ENCODE data around the gene CEMIP2. TPM values are rescaled to one million over a fixed set of nuclear protein-coding genes. Genes with fewer than 3 reads are reported as not detected.

Gene CEMIP2
- total RNA-seq, 4 donors from 2014 or later = 7.4 to 50.7 (median 30.5) TPM

GRCh38 chr9:71756753-71757152 is 11.6 kb downstream of the CEMIP2 start:
- Histone ChIP-seq H3K4me3 (no peak overlapping the region), H3K36me3 (no peaks in the 10 kb centered on the region), H3K27me3 (no peaks in the 10 kb centered on the region), H3K4me1 (no peaks in the 10 kb centered on the region), H3K9me3 (no peaks in the 10 kb centered on the region), H3K27ac (no peak overlapping the region)
- TF ChIP-seq CTCF (IDR thresholded peaks at IDR 0.05) = no peak
- TF ChIP-seq POLR2A (IDR thresholded peaks at IDR 0.05) = no peak
- intact Hi-C loops (cut with DNase I; ENCODE audit: low total_unique reads) = no loop called here
- DNase-seq = no peak

GRCh38 chr9:71755869-71756268 is 12.4 kb downstream of the CEMIP2 start:
- Histone ChIP-seq H3K27me3 (no peaks in the 10 kb centered on the region), H3K4me1 (no peaks in the 10 kb centered on the region), H3K27ac (no peak overlapping the region), H3K4me3 (no peak overlapping the region), H3K36me3 (no peaks in the 10 kb centered on the region), H3K9me3 (no peaks in the 10 kb centered on the region)
- intact Hi-C loops (cut with DNase I; ENCODE audit: low total_unique reads) = no loop called here
- no peak for DNase-seq
- TF ChIP-seq POLR2A (IDR thresholded peaks at IDR 0.05) (no peak), CTCF (IDR thresholded peaks at IDR 0.05) (no peak)

GRCh38 chr9:71755230-71755629 is 13.1 kb downstream of the CEMIP2 start:
- TF ChIP-seq POLR2A (IDR thresholded peaks at IDR 0.05) (no peak), CTCF (IDR thresholded peaks at IDR 0.05) (no peak)
- Histone ChIP-seq H3K9me3 (no peaks in the 10 kb centered on the region), H3K27me3 (no peaks in the 10 kb centered on the region), H3K4me1 (no peaks in the 10 kb centered on the region), H3K36me3 (no peaks in the 10 kb centered on the region), H3K4me3 (no peak overlapping the region), H3K27ac (no peak overlapping the region)
- DNase-seq = no peak
- intact Hi-C loops (cut with DNase I; ENCODE audit: low total_unique reads) = no loop called here

GRCh38 chr9:71754151-71754550 is 14.2 kb downstream of the CEMIP2 start:
- no peaks in the 10 kb centered on the region for H3K36me3 ChIP-seq
- intact Hi-C loops (cut with DNase I; ENCODE audit: low total_unique reads) = no loop called here

GRCh38 chr9:71752928-71753327 is 15.4 kb downstream of the CEMIP2 start:
- no peaks in the 10 kb centered on the region for H3K9me3 ChIP-seq
- no peak overlapping the region for H3K4me3 ChIP-seq
- no peak for DNase-seq
- no peak overlapping the region for H3K27ac ChIP-seq
- no peaks in the 10 kb centered on the region for H3K4me1 ChIP-seq
- H3K36me3 ChIP-seq = no peaks in the 10 kb centered on the region
- H3K27me3 ChIP-seq = no peaks in the 10 kb centered on the region
- intact Hi-C loops (cut with DNase I; ENCODE audit: low total_unique reads) = no loop called here
- TF ChIP-seq POLR2A (IDR thresholded peaks at IDR 0.05) (no peak), CTCF (IDR thresholded peaks at IDR 0.05) (no peak)

More at GRCh38 chr9:71754151-71754550, 14.2 kb downstream of the CEMIP2 start:
- H3K9me3 ChIP-seq = no peaks in the 10 kb centered on the region
- no peak for DNase-seq
- no peaks in the 10 kb centered on the region for H3K27me3 ChIP-seq
- no peak for TF ChIP-seq CTCF (IDR thresholded peaks at IDR 0.05)
- TF ChIP-seq POLR2A (IDR thresholded peaks at IDR 0.05) = no peak
- no peak overlapping the region for H3K27ac ChIP-seq
- H3K4me3 ChIP-seq = no peak overlapping the region
- H3K4me1 ChIP-seq = no peaks in the 10 kb centered on the region

Data from uterus (tissue), 4 donors.